Measurements from ENCODE around the gene MTMR3.
"Not testable (repeated sequence)": the region's sequence is repeated elsewhere in the genome, so short reads cannot be mapped to it uniquely, and the experiment has no call there.

The MTMR3 gene

GRCh38 chr22:30031328-30031727 is 148.4 kb downstream of the MTMR3 start:
- no peak for DNase-seq

GRCh38 chr22:30031764-30032455 is 148.9 kb downstream of the MTMR3 start:
- DNase-seq: no peak

GRCh38 chr22:30033137-30033536 is 150.2 kb downstream of the MTMR3 start:
- DNase-seq: no peak

- no peak for DNase-seq
Observed at GRCh38 chr22:30033901-30034300, 150.9 kb downstream of the MTMR3 start.

- no peak for DNase-seq
Observed at GRCh38 chr22:30036656-30037055, 153.7 kb downstream of the MTMR3 start.

GRCh38 chr22:30038219-30038618 is 155.2 kb downstream of the MTMR3 start:
- DNase-seq: no peak

- DNase-seq: no peak
Observed at GRCh38 chr22:30040499-30041260, 157.7 kb downstream of the MTMR3 start.

- no peak for DNase-seq
Observed at GRCh38 chr22:30041475-30041874, 158.5 kb downstream of the MTMR3 start.

GRCh38 chr22:30041881-30042280 is 158.9 kb downstream of the MTMR3 start:
- DNase-seq: no peak

GRCh38 chr22:30043161-30043560 is 160.2 kb downstream of the MTMR3 start:
- DNase-seq: no peak

GRCh38 chr22:30044369-30044768 is 161.4 kb downstream of the MTMR3 start:
- peak; percentile 67 for DNase-seq

- DNase-seq: no peak
Observed at GRCh38 chr22:30044881-30045493, 162.0 kb downstream of the MTMR3 start.

- no peak for DNase-seq
Observed at GRCh38 chr22:30045494-30045887, 162.5 kb downstream of the MTMR3 start.

GRCh38 chr22:30045901-30046715 is 163.1 kb downstream of the MTMR3 start:
- no peak for DNase-seq

GRCh38 chr22:30046716-30047363 is 163.9 kb downstream of the MTMR3 start:
- no peak for DNase-seq

GRCh38 chr22:30047364-30047738 is 164.4 kb downstream of the MTMR3 start:
- no peak for DNase-seq

GRCh38 chr22:30048681-30049080 is 165.7 kb downstream of the MTMR3 start:
- DNase-seq: no peak

- DNase-seq: no peak
Observed at GRCh38 chr22:30054067-30054763, 171.2 kb downstream of the MTMR3 start.

GRCh38 chr22:30054764-30055069 is 171.7 kb downstream of the MTMR3 start:
- DNase-seq: no peak

- no peak for DNase-seq
Observed at GRCh38 chr22:30056015-30056414, 173.0 kb downstream of the MTMR3 start.

- no peak for DNase-seq
Observed at GRCh38 chr22:30057375-30057774, 174.4 kb downstream of the MTMR3 start.

GRCh38 chr22:30059346-30060020 is 176.5 kb downstream of the MTMR3 start:
- DNase-seq: not testable (repeated sequence)
